GM23248 (cell line): ENCODE results near the gene LPAR1. TPM values are rescaled to one million over a fixed set of nuclear protein-coding genes. Genes with fewer than 3 reads are reported as not detected.

Experiments used
- DNase-seq: peaks from one replicate; pipeline ENCODE4 v3.0.0-alpha.2; 2015
- H2AFZ ChIP-seq: fragments of 200-600 bp; sonication (generic); 2 replicates; pipeline ENCODE4 v1.6.1; 2016; ENCODE audit warnings: antibody characterized with exemption
- H3F3A ChIP-seq: fragments of 200-600 bp; sonication (generic); 2 replicates; pipeline ENCODE4 v1.6.1; 2016; ENCODE audit warnings: mild to moderate bottlenecking, antibody characterized with exemption, mixed run types; ENCODE audit not compliant: insufficient read depth
- H3K27ac ChIP-seq: fragments of 200-600 bp; sonication (generic); 2 replicates; pipeline ENCODE4 v1.5.1; 2016; ENCODE audit warnings: mild to moderate bottlenecking
- H3K27me3 ChIP-seq: fragments of 200-600 bp; sonication (generic); replicated peaks from 2 replicates; pipeline ENCODE4 v1.6.1; 2016; ENCODE audit warnings: mild to moderate bottlenecking; ENCODE audit not compliant: insufficient read depth
- H3K36me3 ChIP-seq: fragments of 200-600 bp; sonication (generic); 2 replicates; pipeline ENCODE4 v1.6.1; 2016; ENCODE audit warnings: low read depth, mild to moderate bottlenecking
- H3K4me1 ChIP-seq: fragments of 200-600 bp; sonication (generic); 2 replicates; pipeline ENCODE4 v1.6.1; 2016; ENCODE audit warnings: mild to moderate bottlenecking; ENCODE audit not compliant: insufficient read depth
- H3K4me2 ChIP-seq: fragments of 200-600 bp; sonication (generic); one replicate; pipeline ENCODE4 v1.6.1; 2016; ENCODE audit warnings: mild to moderate bottlenecking; ENCODE audit not compliant: unreplicated experiment
- H3K4me3 ChIP-seq: fragments of 200-600 bp; sonication (generic); 2 replicates; pipeline ENCODE4 v1.5.1; 2016; ENCODE audit warnings: mild to moderate bottlenecking
- H3K79me2 ChIP-seq: fragments of 200-600 bp; sonication (generic); 2 replicates; pipeline ENCODE4 v1.6.1; 2016; ENCODE audit warnings: mild to moderate bottlenecking; ENCODE audit not compliant: insufficient read depth
- H3K9ac ChIP-seq: fragments of 200-600 bp; sonication (generic); 2 replicates; pipeline ENCODE4 v1.6.1; 2016; ENCODE audit warnings: mild to moderate bottlenecking
- H3K9me2 ChIP-seq: fragments of 200-600 bp; sonication (generic); 2 replicates; pipeline ENCODE4 v1.6.1; 2016; ENCODE audit warnings: mixed run types, mild to moderate bottlenecking, moderate library complexity; ENCODE audit not compliant: insufficient read depth
- H3K9me3 ChIP-seq: fragments of 200-600 bp; sonication (generic); one replicate; pipeline ENCODE4 v1.6.1; 2017; ENCODE audit warnings: low read depth
- H4K20me1 ChIP-seq: fragments of 200-600 bp; sonication (generic); 2 replicates; pipeline ENCODE4 v1.6.0; 2016; ENCODE audit not compliant: insufficient read depth
- EZH2 ChIP-seq: fragments of 200-600 bp; sonication (generic); IDR thresholded peaks from 2 replicates; pipeline ENCODE4 v1.6.1; 2018; ENCODE audit warnings: antibody characterized with exemption, mild to moderate bottlenecking; ENCODE audit not compliant: insufficient read depth, poor library complexity, severe bottlenecking
- EZH2phosphoT487 ChIP-seq: fragments of 200-600 bp; sonication (generic); IDR thresholded peaks from 2 replicates; pipeline ENCODE4 v1.6.1; 2018; ENCODE audit warnings: antibody characterized with exemption, moderate library complexity, mild to moderate bottlenecking, low read depth; ENCODE audit not compliant: insufficient read depth
- WGBS, 2 experiments: methylation state at CpG; one replicate each; pipeline ENCODE4 v1.1.6; 2015 to 2017; ENCODE audit warnings: low lambda C conversion rate in 2 of 2, low coverage in 1 of 2; ENCODE audit errors: missing lambda C conversion rate in 2 of 2; 5-methylcytosine and 5-hydroxymethylcytosine counted together
- in situ Hi-C: fragments of 300-500 bp; cut with MboI; formaldehyde crosslinking; loops from 2 replicates; pipeline ENCODE4 v1.15.0; 2020
- polyA plus RNA-seq: library from polyadenylated mRNA; unstranded; fragments of >200 nt; fragmentation: Nextera tagmentation; extraction: Ambion mirVana; gene quantifications from 2 replicates; pipeline ENCODE4 v1.2.1, GENCODE V29; 2016
- total RNA-seq: library from RNA; depleted of rRNA; stranded (reverse); fragments of >200 nt; shearing (Covaris generic); gene quantifications from 2 replicates; pipeline ENCODE4 v1.2.3, GENCODE V29; 2014

Gene LPAR1
- total and polyA plus RNA-seq, 2 experiments from 2014 or later, result 40.1 to 90.8 TPM

DNA sequence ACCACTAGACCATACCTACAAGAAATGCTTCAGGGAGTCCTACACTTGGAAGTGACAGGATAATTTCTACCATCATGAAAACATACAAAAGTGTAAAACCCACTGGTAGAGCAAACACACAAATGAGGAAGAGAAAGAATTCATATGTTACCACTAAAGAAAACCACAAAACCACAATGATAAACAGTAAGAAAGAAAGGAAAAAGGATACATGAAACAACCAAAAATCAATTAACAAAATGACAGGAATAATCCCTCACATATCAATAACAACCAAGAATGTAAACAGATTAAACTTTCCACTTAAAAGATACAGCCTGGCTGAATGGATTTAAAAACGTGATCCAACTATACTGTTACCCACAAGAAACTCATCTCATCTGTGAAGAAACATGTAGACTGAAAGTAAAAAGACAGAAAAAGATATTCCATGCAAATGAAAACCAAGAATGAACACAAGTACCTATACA is 83.4 kb downstream of the LPAR1 start:
- Histone ChIP-seq H3K27me3 (no peaks in the 10 kb centered on the region), H3K9me3 (peaks cover 9% of the 10 kb centered on the region), H3K4me1 (peaks cover 27% of the 10 kb centered on the region), H3K27ac (no peak overlapping the region), H4K20me1 (no peaks in the 10 kb centered on the region), H3F3A (peaks cover 31% of the 10 kb centered on the region), H2AFZ (no peak overlapping the region), H3K79me2 (peaks cover 94% of the 10 kb centered on the region), H3K9me2 (no peaks in the 10 kb centered on the region), H3K36me3 (peaks cover 23% of the 10 kb centered on the region), H3K9ac (no peak overlapping the region), H3K4me2 (no peak overlapping the region), H3K4me3 (no peak overlapping the region)
- no peak for DNase-seq
- WGBS, 2 experiments, result 80 to 84% methylated on average over 1 of the region's 1 CpG
- TF ChIP-seq EZH2 (no peak), EZH2phosphoT487 (no peak)
- in situ Hi-C loops, result no loop called here

DNA sequence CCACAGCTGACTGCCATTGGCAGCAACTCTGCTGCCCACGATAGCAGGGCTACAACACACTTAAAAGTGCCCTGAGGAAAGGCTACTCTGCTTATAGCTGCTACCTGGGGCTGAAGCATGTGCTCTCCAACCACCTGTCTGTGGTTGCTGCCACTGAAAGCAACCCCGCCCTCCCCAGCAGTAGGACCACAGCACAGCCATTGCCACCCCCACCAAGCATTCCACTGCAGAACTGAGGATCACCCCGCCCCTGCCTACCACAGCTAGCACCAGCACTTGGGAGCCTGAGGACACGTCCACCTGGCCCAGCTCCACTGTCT is 85.8 kb downstream of the LPAR1 start:
- Histone ChIP-seq H4K20me1 (no peaks in the 10 kb centered on the region), H3K9me2 (no peaks in the 10 kb centered on the region), H3K79me2 (peaks cover 94% of the 10 kb centered on the region), H3K9ac (no peak overlapping the region), H3K4me3 (no peak overlapping the region), H3K27ac (no peak overlapping the region), H3K27me3 (no peaks in the 10 kb centered on the region), H3K36me3 (peaks cover 10% of the 10 kb centered on the region), H3K9me3 (peaks cover 1% of the 10 kb centered on the region), H2AFZ (no peak overlapping the region), H3K4me2 (no peak overlapping the region), H3K4me1 (peaks cover 42% of the 10 kb centered on the region), H3F3A (peaks cover 41% of the 10 kb centered on the region)
- DNase-seq, result no peak
- no peak for TF ChIP-seq EZH2
- no peak for TF ChIP-seq EZH2phosphoT487
- in situ Hi-C loops, result no loop called here
- WGBS, 2 experiments, result 83 to 87% methylated on average over 4 of the region's 4 CpGs

DNA sequence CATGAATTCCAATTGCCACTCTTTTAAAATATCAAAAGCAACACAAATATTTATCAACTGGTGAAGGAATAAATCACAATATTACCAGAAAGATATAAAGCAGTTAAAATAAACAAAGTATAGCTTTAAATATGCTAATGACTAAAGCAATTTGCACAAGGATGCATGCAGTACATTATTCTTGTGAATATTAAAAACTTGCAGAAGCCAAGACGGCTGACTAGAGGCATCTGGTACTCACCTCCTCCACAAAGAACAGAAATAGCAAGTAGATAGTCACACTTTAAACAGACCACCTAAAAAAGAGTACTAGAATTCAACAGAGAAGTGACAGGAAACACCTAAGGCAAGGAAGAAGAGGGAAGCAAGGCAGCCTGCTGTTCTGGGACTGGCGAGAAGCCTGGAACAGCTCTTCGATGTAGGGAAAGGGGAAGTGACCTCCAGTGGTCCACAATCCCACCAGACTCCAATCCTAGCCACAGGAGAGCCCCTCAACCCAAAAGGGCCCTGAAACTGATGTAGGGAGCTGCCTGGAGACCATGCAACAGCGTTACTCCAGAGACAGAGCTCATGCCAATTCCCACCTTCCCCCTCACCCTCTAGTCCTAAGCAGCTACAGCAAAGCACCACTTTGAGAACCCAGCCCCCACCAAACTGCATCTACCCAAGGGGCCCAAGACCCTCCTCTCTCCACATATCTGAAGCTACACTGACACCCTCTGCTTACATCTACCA is 86.3 kb downstream of the LPAR1 start:
- Histone ChIP-seq H3K4me2 (peak overlapping the region; percentile 57), H2AFZ (0 out of 2 replicates have a peak overlapping the region, but pooled peaks have one; percentile 43), H3K36me3 (peaks cover 7% of the 10 kb centered on the region), H3K9ac (peak overlapping the region; percentile 44), H4K20me1 (no peaks in the 10 kb centered on the region), H3K27ac (peak overlapping the region; percentile 66), H3K4me3 (peak overlapping the region; percentile 52), H3K9me3 (no peaks in the 10 kb centered on the region), H3K27me3 (no peaks in the 10 kb centered on the region), H3K4me1 (peaks cover 42% of the 10 kb centered on the region), H3K9me2 (no peaks in the 10 kb centered on the region), H3F3A (peaks cover 39% of the 10 kb centered on the region), H3K79me2 (peaks cover 94% of the 10 kb centered on the region)
- TF ChIP-seq EZH2phosphoT487, result no peak
- WGBS, 2 experiments, result 27 to 39% methylated on average over 4 of the region's 4 CpGs
- in situ Hi-C loops, result no loop called here
- peak; percentile 21 for DNase-seq

DNA sequence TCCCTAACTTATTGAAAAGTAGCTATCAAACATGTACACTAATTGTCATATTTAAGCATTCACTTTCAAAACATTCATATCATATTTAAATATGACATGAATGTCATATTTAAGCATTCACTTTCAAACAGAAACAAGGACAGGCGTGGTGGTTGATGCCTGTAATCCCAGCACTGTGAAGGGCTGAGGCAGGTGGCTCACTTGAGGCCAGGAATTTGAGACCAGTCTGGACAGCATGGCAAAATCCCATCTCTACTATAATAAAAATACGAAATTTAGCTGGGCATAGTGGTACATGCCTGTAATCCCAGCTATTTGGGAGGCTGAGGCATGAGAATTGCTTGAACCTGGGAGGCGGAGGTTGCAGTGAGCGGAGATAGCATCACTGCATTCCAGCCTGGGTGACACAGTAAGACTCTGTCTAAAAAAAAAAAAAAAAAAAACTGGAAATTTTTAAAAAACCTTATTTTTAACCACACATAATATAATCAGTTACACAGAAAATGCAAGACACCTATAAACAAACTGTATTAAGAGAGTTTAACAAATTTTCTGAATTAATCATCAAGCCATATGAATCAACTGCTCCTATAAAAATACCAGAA is 88.1 kb downstream of the LPAR1 start:
- no peak overlapping the region; the same call in 1 of the 2 replicates for H3K4me3 ChIP-seq
- H3K27me3 ChIP-seq, result no peaks in the 10 kb centered on the region
- H3K36me3 ChIP-seq, result peaks cover 7% of the 10 kb centered on the region
- no peaks in the 10 kb centered on the region for H3K9me3 ChIP-seq
- peaks cover 98% of the 10 kb centered on the region for H3K79me2 ChIP-seq
- H4K20me1 ChIP-seq, result no peaks in the 10 kb centered on the region
- peak overlapping the region; percentile 66 for H3K27ac ChIP-seq
- in situ Hi-C loops, result no loop called here
- 66 to 72% methylated on average over 4 of the region's 4 CpGs for WGBS, 2 experiments
- no peaks in the 10 kb centered on the region for H3K9me2 ChIP-seq
- peaks cover 42% of the 10 kb centered on the region for H3K4me1 ChIP-seq
- no peak overlapping the region for H2AFZ ChIP-seq
- H3K4me2 ChIP-seq, result peak overlapping the region; percentile 57
- no peak for TF ChIP-seq EZH2
- no peak for TF ChIP-seq EZH2phosphoT487
- no peak overlapping the region for H3K9ac ChIP-seq
- DNase-seq, result peak; percentile 50
- peaks cover 33% of the 10 kb centered on the region for H3F3A ChIP-seq
